H9 (cell line): Measurements from ENCODE around the gene DCTN2. TPM values are rescaled to one million over a fixed set of nuclear protein-coding genes. Genes with fewer than 3 reads are reported as not detected.

Source experiments
- DNase-seq: peaks from one replicate; pipeline ENCODE4 v3.0.0-alpha.2; 2017
- H2AFZ ChIP-seq: one replicate; pipeline ENCODE4 v1.6.1; 2013; ENCODE audit warnings: mild to moderate bottlenecking, low read length, control low read depth, moderate library complexity
- H2AK5ac ChIP-seq: 2 replicates; pipeline ENCODE4 v1.6.1; 2013; ENCODE audit warnings: low read length, control low read depth, mixed read lengths; ENCODE audit not compliant: insufficient read length
- H2BK120ac ChIP-seq: one replicate; pipeline ENCODE4 v1.6.1; 2013; ENCODE audit warnings: low read depth, mild to moderate bottlenecking, low read length, control low read depth, inconsistent platforms; ENCODE audit not compliant: poor library complexity, severe bottlenecking
- H2BK12ac ChIP-seq: 2 replicates; pipeline ENCODE4 v1.6.1; 2013; ENCODE audit warnings: low read length, control low read depth, mixed read lengths, low read depth; ENCODE audit not compliant: insufficient read length
- H2BK15ac ChIP-seq: 2 replicates; pipeline ENCODE4 v1.6.1; 2013; ENCODE audit warnings: low read depth, low read length, control low read depth
- H2BK20ac ChIP-seq: one replicate; pipeline ENCODE4 v1.6.1; 2013; ENCODE audit warnings: low read depth, mild to moderate bottlenecking, low read length, control low read depth, inconsistent platforms; ENCODE audit not compliant: poor library complexity, severe bottlenecking
- H2BK5ac ChIP-seq: 2 replicates; pipeline ENCODE4 v1.6.1; 2013; ENCODE audit warnings: low read length, control low read depth, mixed read lengths; ENCODE audit not compliant: insufficient read length
- H3K14ac ChIP-seq: 2 replicates; pipeline ENCODE4 v1.6.1; 2013; ENCODE audit warnings: low read length, control low read depth; ENCODE audit not compliant: insufficient read depth
- H3K18ac ChIP-seq: 2 replicates; pipeline ENCODE4 v1.6.1; 2013; ENCODE audit warnings: low read depth, mild to moderate bottlenecking, mixed read lengths, low read length, control low read depth; ENCODE audit not compliant: insufficient read length
- H3K23ac ChIP-seq: 2 replicates; pipeline ENCODE4 v1.6.1; 2013; ENCODE audit warnings: low read length, control low read depth, mixed read lengths, low read depth; ENCODE audit not compliant: insufficient read length
- H3K23me2 ChIP-seq: 2 replicates; pipeline ENCODE4 v1.6.1; 2013; ENCODE audit warnings: low read depth, mild to moderate bottlenecking, mixed read lengths, low read length, control low read depth; ENCODE audit not compliant: insufficient read length, poor library complexity, severe bottlenecking
- H3K27ac ChIP-seq: 2 replicates; pipeline ENCODE4 v1.5.1; 2013; ENCODE audit warnings: low read length, control low read depth, mixed read lengths, low read depth; ENCODE audit not compliant: insufficient read length
- H3K27me3 ChIP-seq: 2 replicates; pipeline ENCODE4 v1.6.1; 2013; ENCODE audit warnings: low read length, control low read depth, inconsistent platforms; ENCODE audit not compliant: insufficient read depth
- H3K4ac ChIP-seq: 2 replicates; pipeline ENCODE4 v1.6.1; 2013; ENCODE audit warnings: low read depth, mild to moderate bottlenecking, control low read depth, inconsistent platforms, low read length, moderate library complexity
- H3K4me1 ChIP-seq: 2 replicates; pipeline ENCODE4 v1.6.1; 2013; ENCODE audit warnings: low read length, control low read depth, inconsistent platforms; ENCODE audit not compliant: insufficient read depth
- H3K4me2 ChIP-seq: 2 replicates; pipeline ENCODE4 v1.6.1; 2013; ENCODE audit warnings: low read length, control low read depth, mixed read lengths; ENCODE audit not compliant: insufficient read length, insufficient read depth
- H3K56ac ChIP-seq: 2 replicates; pipeline ENCODE4 v1.6.1; 2013; ENCODE audit warnings: low read depth, mild to moderate bottlenecking, mixed read lengths, low read length, control low read depth; ENCODE audit not compliant: insufficient read length
- H3K79me1 ChIP-seq: 2 replicates; pipeline ENCODE4 v1.6.1; 2013; ENCODE audit warnings: low read depth, mild to moderate bottlenecking, moderate library complexity, low read length, control low read depth, inconsistent platforms; ENCODE audit not compliant: insufficient read depth, poor library complexity, severe bottlenecking
- H3K79me2 ChIP-seq: 2 replicates; pipeline ENCODE4 v1.6.1; 2013; ENCODE audit warnings: low read length, control low read depth, inconsistent platforms; ENCODE audit not compliant: insufficient read depth
- H3K9ac ChIP-seq: 2 replicates; pipeline ENCODE4 v1.6.1; 2013; ENCODE audit warnings: low read length, control low read depth, mixed read lengths; ENCODE audit not compliant: insufficient read length; ENCODE audit errors: extremely low read depth
- H3K9me3 ChIP-seq: one replicate; pipeline ENCODE4 v1.6.1; 2013; ENCODE audit warnings: low read depth, low read length, inconsistent platforms; ENCODE audit not compliant: control insufficient read depth
- H3T11ph ChIP-seq: one replicate; pipeline ENCODE4 v1.6.1; 2013; ENCODE audit warnings: mild to moderate bottlenecking, low read length, control low read depth, inconsistent platforms
- H4K20me1 ChIP-seq: one replicate; pipeline ENCODE4 v1.6.1; 2013; ENCODE audit not compliant: control insufficient read depth, insufficient read length, insufficient read depth
- H4K5ac ChIP-seq: 2 replicates; pipeline ENCODE4 v1.6.1; 2013; ENCODE audit warnings: low read depth, mild to moderate bottlenecking, mixed read lengths, low read length, control low read depth; ENCODE audit not compliant: insufficient read length
- H4K8ac ChIP-seq: replicated peaks from 2 replicates; pipeline ENCODE4 v1.6.1; 2013; ENCODE audit warnings: low read length, control low read depth, mixed read lengths, low read depth; ENCODE audit not compliant: insufficient read length
- H4K91ac ChIP-seq: 2 replicates; pipeline ENCODE4 v1.6.1; 2013; ENCODE audit warnings: low read depth, mild to moderate bottlenecking, moderate library complexity, mixed read lengths, low read length, control low read depth; ENCODE audit not compliant: insufficient read length
- H3K27ac Mint-ChIP-seq, 3 experiments: 2 replicates in 2 of 3; 3 replicates in 1 of 3; pipeline ENCODE4 v1.8.0; 2020 to 2021; ENCODE audit warnings: mixed read lengths in 3 of 3, mild to moderate bottlenecking in 1 of 3, moderate library complexity in 1 of 3
- H3K27me3 Mint-ChIP-seq: 2 replicates; pipeline ENCODE4 v1.8.0; 2021; ENCODE audit warnings: low read depth, mild to moderate bottlenecking, moderate library complexity, mixed read lengths
- H3K36me3 Mint-ChIP-seq, 3 experiments: 2 replicates in 2 of 3; 3 replicates in 1 of 3; pipeline ENCODE4 v1.8.0; 2020 to 2021; ENCODE audit warnings: low read depth in 3 of 3, mixed read lengths in 3 of 3; ENCODE audit not compliant: insufficient read depth in 1 of 3
- H3K4me1 Mint-ChIP-seq, 2 experiments: 2 replicates each; pipeline ENCODE4 v1.8.0; 2020; ENCODE audit warnings: mixed read lengths in 2 of 2
- H3K4me3 Mint-ChIP-seq, 2 experiments: 2 replicates in 1 of 2; 3 replicates in 1 of 2; pipeline ENCODE4 v1.8.0; 2020 to 2021; ENCODE audit warnings: mild to moderate bottlenecking in 2 of 2, mixed read lengths in 2 of 2, moderate library complexity in 1 of 2
- H3K9me3 Mint-ChIP-seq, 2 experiments: 2 replicates in 1 of 2; 3 replicates in 1 of 2; pipeline ENCODE4 v1.8.0; 2020; ENCODE audit warnings: mild to moderate bottlenecking in 2 of 2, mixed read lengths in 2 of 2, moderate library complexity in 1 of 2
- CTCF ChIP-seq: fragments of 200-600 bp; sonication (generic); conservative IDR thresholded peaks from 3 replicates; pipeline ENCODE4 v1.8.0; 2021; ENCODE audit warnings: antibody characterized with exemption, mild to moderate bottlenecking
- WGBS: extraction: QIAGEN DNeasy Blood & Tissue Kit; methylation state at CpG from one replicate; pipeline ENCODE4 v1.1.7; 2013; ENCODE audit warnings: missing lambda C conversion rate, low lambda C conversion rate, mixed read lengths; ENCODE audit not compliant: insufficient read length; ENCODE audit errors: extremely low coverage; 5-methylcytosine and 5-hydroxymethylcytosine counted together
- total RNA-seq: library from RNA; stranded (reverse); gene quantifications from 2 replicates; pipeline ENCODE4 v1.2.1, GENCODE V29; 2021

The DCTN2 gene
- total RNA-seq, 1 experiment from 2014 or later: 97.7 TPM

- Mint-ChIP-seq H3K27me3 (no peaks in the 10 kb centered on the region), H3K4me3 (no peak overlapping the region), H3K9me3 (no peaks in the 10 kb centered on the region), H3K4me1 (no peaks in the 10 kb centered on the region), H3K36me3 (peaks cover 40 to 78% (median 61%) of the 10 kb centered on the region in 3 experiments; a peak in 6 of 7 replicates), H3K27ac (no peak overlapping the region; a peak in 1 of 7 replicates)
- Histone ChIP-seq H2BK15ac (no peak overlapping the region), H4K91ac (no peak overlapping the region), H3K9me3 (no peaks in the 10 kb centered on the region), H3K14ac (no peak overlapping the region), H3T11ph (no peak overlapping the region), H4K20me1 (no peaks in the 10 kb centered on the region), H3K27me3 (no peaks in the 10 kb centered on the region), H2AK5ac (no peak overlapping the region), H3K79me2 (0 out of 2 replicates have a peak, but pooled peaks cover 2% of the 10 kb centered on the region), H2BK12ac (no peak overlapping the region), H3K4me2 (no peak overlapping the region), H4K8ac (no peak overlapping the region), H2AFZ (no peak overlapping the region), H4K5ac (no peak overlapping the region), H3K4ac (no peak overlapping the region), H3K56ac (no peak overlapping the region), H3K23ac (no peak overlapping the region), H3K23me2 (no peaks in the 10 kb centered on the region), H3K79me1 (no peaks in the 10 kb centered on the region), H2BK20ac (no peak overlapping the region), H3K27ac (no peak overlapping the region), H2BK120ac (no peak overlapping the region), H3K4me1 (no peaks in the 10 kb centered on the region), H3K9ac (no peak overlapping the region), H2BK5ac (no peak overlapping the region), H3K18ac (no peak overlapping the region)
- no CpG with 5 or more reads among the region's 12 CpGs for WGBS
- TF ChIP-seq CTCF: no peak
- no peak for DNase-seq
Measured at GRCh38 chr12:57577981-57578758, 31.2 kb upstream of the DCTN2 start.
